ENCODE data around the gene CASP14. TPM values are rescaled to one million over a fixed set of nuclear protein-coding genes. Genes with fewer than 3 reads are reported as not detected.

The CASP14 gene
- total RNA-seq, 6 experiments from 2014 or later = not detected

- TF ChIP-seq CTCF (IDR thresholded peaks at IDR 0.05) = no peak
- Mint-ChIP-seq H3K36me3 (ENCODE audit: low read depth) (no peaks in the 10 kb centered on the region), H3K4me3 (no peak overlapping the region), H3K9me3 (no peaks in the 10 kb centered on the region; the same call in 1 of the 2 replicates), H3K27me3 (ENCODE audit: insufficient read depth) (no peaks in the 10 kb centered on the region), H3K4me1 (ENCODE audit: low read depth) (no peaks in the 10 kb centered on the region), H3K27ac (no peak overlapping the region)
- DNase-seq = no peak
These were observed 13.4 kb upstream of the CASP14 start for GRCh38 chr19:15035795-15036311.

GRCh38 chr19:15037586-15037985 is 11.7 kb upstream of the CASP14 start:
- H3K27ac Mint-ChIP-seq = no peak overlapping the region
- no peak overlapping the region for H3K4me3 Mint-ChIP-seq
- no peaks in the 10 kb centered on the region for H3K27me3 Mint-ChIP-seq (ENCODE audit: insufficient read depth)
- DNase-seq = no peak
- H3K4me1 Mint-ChIP-seq (ENCODE audit: low read depth) = no peaks in the 10 kb centered on the region
- no peaks in the 10 kb centered on the region; the same call in 1 of the 2 replicates for H3K9me3 Mint-ChIP-seq
- no peaks in the 10 kb centered on the region for H3K36me3 Mint-ChIP-seq (ENCODE audit: low read depth)
- TF ChIP-seq CTCF (IDR thresholded peaks at IDR 0.05) = no peak

GRCh38 chr19:15038294-15038693 is 11.0 kb upstream of the CASP14 start:
- Mint-ChIP-seq H3K9me3 (no peaks in the 10 kb centered on the region; the same call in 1 of the 2 replicates), H3K27ac (no peak overlapping the region), H3K27me3 (ENCODE audit: insufficient read depth) (no peaks in the 10 kb centered on the region), H3K36me3 (ENCODE audit: low read depth) (no peaks in the 10 kb centered on the region), H3K4me3 (no peak overlapping the region), H3K4me1 (ENCODE audit: low read depth) (no peaks in the 10 kb centered on the region)
- DNase-seq = no peak
- TF ChIP-seq CTCF (IDR thresholded peaks at IDR 0.05) = no peak

- no peaks in the 10 kb centered on the region for H3K4me1 Mint-ChIP-seq (ENCODE audit: low read depth)
- H3K9me3 Mint-ChIP-seq = no peaks in the 10 kb centered on the region; the same call in none of the 2 replicates
- TF ChIP-seq CTCF (IDR thresholded peaks at IDR 0.05) = no peak
- H3K27me3 Mint-ChIP-seq (ENCODE audit: insufficient read depth) = no peaks in the 10 kb centered on the region
- DNase-seq = no peak
- no peak overlapping the region for H3K4me3 Mint-ChIP-seq
- H3K27ac Mint-ChIP-seq = no peak overlapping the region
- no peaks in the 10 kb centered on the region for H3K36me3 Mint-ChIP-seq (ENCODE audit: low read depth)
These were observed 7.3 kb upstream of the CASP14 start for GRCh38 chr19:15042003-15042402.

- DNase-seq = no peak
- Mint-ChIP-seq H3K36me3 (ENCODE audit: low read depth) (no peaks in the 10 kb centered on the region), H3K27ac (no peak overlapping the region), H3K27me3 (ENCODE audit: insufficient read depth) (no peaks in the 10 kb centered on the region), H3K4me1 (ENCODE audit: low read depth) (no peaks in the 10 kb centered on the region), H3K9me3 (no peaks in the 10 kb centered on the region; the same call in none of the 2 replicates), H3K4me3 (no peak overlapping the region)
- TF ChIP-seq CTCF (IDR thresholded peaks at IDR 0.05) = no peak
These were observed 6.5 kb upstream of the CASP14 start for GRCh38 chr19:15042826-15043225.

- no peak overlapping the region for H3K4me3 Mint-ChIP-seq
- H3K27me3 Mint-ChIP-seq (ENCODE audit: insufficient read depth) = no peaks in the 10 kb centered on the region; the same call in 1 of the 2 replicates
- no peak for DNase-seq
- H3K4me1 Mint-ChIP-seq (ENCODE audit: low read depth) = no peaks in the 10 kb centered on the region
- no peak overlapping the region for H3K27ac Mint-ChIP-seq
- no peak for TF ChIP-seq CTCF (IDR thresholded peaks at IDR 0.05)
- peaks cover 4% of the 10 kb centered on the region for H3K9me3 Mint-ChIP-seq
- H3K36me3 Mint-ChIP-seq (ENCODE audit: low read depth) = no peaks in the 10 kb centered on the region
These were observed 3.8 kb upstream of the CASP14 start for GRCh38 chr19:15045506-15045905.
